OCI-LY1 (cell line): ENCODE results near the gene TANC1.

Experiments
- CTCF ChIP-seq: fragments of 200-600 bp; sonication (generic), shearing (Covaris generic); IDR thresholded peaks from 2 replicates; pipeline ENCODE4 v1.5.1; 2017; ENCODE audit warnings: mild to moderate bottlenecking, antibody characterized with exemption, low read length, moderate library complexity, mixed read lengths
- EZH2 ChIP-seq: fragments of 200-600 bp; sonication (generic), shearing (Covaris generic); IDR thresholded peaks from 2 replicates; pipeline ENCODE4 v1.8.0; 2017; ENCODE audit warnings: borderline replicate concordance, mixed run types, mild to moderate bottlenecking, antibody characterized with exemption, low read length, moderate library complexity, mixed read lengths

GRCh38 chr2:159003555-159003954 is 35.1 kb downstream of the TANC1 start:
- TF ChIP-seq CTCF (no peak), EZH2 (no peak)
